Epithelial cell of prostate (primary cell): ENCODE measurements around the gene CNOT2.

Experiments
- DNase-seq: peaks from one replicate; pipeline ENCODE4 v3.0.0-alpha.2; 2011; ENCODE audit warnings: low read depth, low spot score
- H3K27ac ChIP-seq: fragments of 450-650 bp; 2 replicates; pipeline ENCODE4 v1.5.1; 2017; ENCODE audit warnings: mild to moderate bottlenecking

CNOT2 gene

DNA sequence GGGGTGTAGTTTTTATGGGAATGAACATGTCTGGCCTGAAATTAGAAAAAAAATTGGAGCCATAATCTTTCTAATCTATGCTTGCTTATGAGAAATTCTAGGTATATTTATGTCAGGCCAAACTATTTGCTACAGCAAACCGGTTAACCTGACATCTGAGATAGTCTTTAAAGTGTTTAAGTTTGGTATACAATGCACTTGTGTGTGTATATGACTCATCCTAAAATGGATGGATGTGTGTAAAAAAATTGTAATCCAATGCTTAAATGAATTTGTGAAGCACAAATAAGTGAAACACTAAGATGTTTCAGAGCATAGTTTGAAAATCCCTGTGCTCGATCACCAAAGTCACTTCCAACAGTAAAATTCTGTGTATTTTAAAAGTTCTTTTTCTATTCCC is 6.7 kb downstream of the CNOT2 start:
- no peak overlapping the region for H3K27ac ChIP-seq
- no peak for DNase-seq

DNA sequence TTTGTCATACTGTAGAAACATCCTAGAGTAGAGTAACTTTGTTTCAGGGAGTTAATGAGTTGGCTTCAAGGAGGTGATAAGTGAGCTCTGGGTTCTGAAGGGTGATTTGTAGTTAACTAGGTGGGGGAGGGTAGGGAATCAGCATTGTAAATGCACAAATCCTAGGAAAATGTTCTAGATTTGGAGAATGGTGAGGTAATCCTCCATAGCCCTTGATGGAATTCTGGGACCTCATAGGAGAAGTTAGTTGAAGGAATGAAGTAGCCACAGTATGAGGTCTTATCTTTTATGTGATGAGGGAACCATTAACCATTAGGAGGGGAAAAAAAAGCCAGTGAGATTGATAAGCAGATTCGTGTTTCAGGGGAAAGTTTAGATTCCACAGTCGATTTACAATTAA is 8.0 kb downstream of the CNOT2 start:
- no peak for DNase-seq
- H3K27ac ChIP-seq = no peak overlapping the region

DNA sequence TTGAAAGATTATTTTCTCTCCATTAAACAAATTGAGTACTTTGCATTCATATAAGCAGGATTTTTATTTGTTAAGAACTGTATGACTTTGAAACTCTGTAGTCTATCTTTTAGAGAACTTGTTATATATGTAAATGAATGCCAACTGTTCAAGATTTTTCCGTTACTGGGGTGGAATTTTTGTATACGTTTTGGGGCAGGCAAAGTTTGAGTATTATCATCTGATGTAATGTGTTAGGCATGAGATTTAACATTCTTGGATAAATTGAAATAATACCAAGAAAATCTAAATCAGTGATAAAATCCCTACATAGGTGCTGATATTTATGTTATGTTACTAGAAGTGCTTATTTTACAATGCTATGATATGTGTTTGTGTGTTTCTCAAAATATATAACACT is 8.4 kb downstream of the CNOT2 start:
- H3K27ac ChIP-seq = no peak overlapping the region
- no peak for DNase-seq

- H3K27ac ChIP-seq = no peak overlapping the region
- no peak for DNase-seq
These were observed 9.6 kb downstream of the CNOT2 start for GRCh38 chr12:70252832-70253231.

GRCh38 chr12:70254225-70254624 is 11.0 kb downstream of the CNOT2 start:
- DNase-seq = no peak
- no peak overlapping the region for H3K27ac ChIP-seq

- no peak for DNase-seq
- H3K27ac ChIP-seq = no peak overlapping the region
These were observed 11.6 kb downstream of the CNOT2 start for GRCh38 chr12:70254846-70255245.

GRCh38 chr12:70255311-70255710 is 12.1 kb downstream of the CNOT2 start:
- no peak for DNase-seq
- no peak overlapping the region for H3K27ac ChIP-seq

- no peak overlapping the region for H3K27ac ChIP-seq
- DNase-seq = no peak
These were observed 15.6 kb downstream of the CNOT2 start for GRCh38 chr12:70258605-70259403.

GRCh38 chr12:70260646-70261045 is 17.4 kb downstream of the CNOT2 start:
- H3K27ac ChIP-seq = no peak overlapping the region
- no peak for DNase-seq

GRCh38 chr12:70264067-70264867 is 21.0 kb downstream of the CNOT2 start:
- no peak for DNase-seq
- no peak overlapping the region for H3K27ac ChIP-seq

DNA sequence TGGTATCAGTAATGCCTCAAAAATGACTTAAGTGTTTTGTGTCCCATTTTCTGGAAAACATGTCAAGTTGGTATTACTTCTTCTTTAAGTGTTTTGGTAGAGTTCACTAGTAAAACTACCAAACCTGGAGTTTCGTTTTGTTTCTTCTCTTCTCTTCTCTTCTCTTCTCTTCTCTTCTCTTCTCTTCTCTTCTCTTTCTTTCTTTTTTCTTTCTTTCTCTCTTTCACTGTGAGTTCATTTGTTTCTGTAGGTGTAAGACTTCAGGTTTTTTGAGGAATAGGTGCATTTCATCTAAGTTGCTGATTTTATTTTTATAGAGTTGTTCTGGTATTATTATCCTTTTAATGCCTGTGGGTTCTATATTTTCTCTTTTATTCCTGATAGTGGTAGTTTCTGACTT is 21.9 kb downstream of the CNOT2 start:
- no peak for DNase-seq

GRCh38 chr12:70267550-70267949 is 24.3 kb downstream of the CNOT2 start:
- peak overlapping the region; percentile 24 for H3K27ac ChIP-seq
- no peak for DNase-seq

More for the DNA sequence above, 21.9 kb downstream of the CNOT2 start:
- H3K27ac ChIP-seq = no peak overlapping the region

- H3K27ac ChIP-seq = no peak overlapping the region
- DNase-seq = no peak
These were observed 25.7 kb downstream of the CNOT2 start for GRCh38 chr12:70268972-70269371.

- no peak overlapping the region for H3K27ac ChIP-seq
- DNase-seq = no peak
These were observed 26.9 kb downstream of the CNOT2 start for GRCh38 chr12:70270108-70270507.

DNA sequence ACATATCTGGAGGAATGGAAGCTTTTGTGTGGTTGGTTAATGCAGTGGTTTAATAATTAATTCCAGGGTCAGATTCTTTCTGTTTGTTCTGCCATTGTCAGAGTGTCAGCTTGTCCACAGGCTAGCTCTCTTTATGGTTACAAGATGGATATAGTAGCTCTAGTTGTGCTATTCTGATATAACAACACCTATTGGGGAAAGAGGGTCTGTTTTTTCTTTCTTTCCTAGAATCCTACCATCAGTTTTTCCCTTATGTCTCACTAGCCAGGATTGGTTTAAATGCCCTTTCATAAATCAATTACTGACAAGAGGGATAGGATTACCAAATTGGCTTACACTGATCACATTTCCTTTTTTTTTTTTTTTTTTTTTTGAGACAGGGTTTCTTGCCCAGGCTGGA is 27.8 kb downstream of the CNOT2 start:
- no peak for DNase-seq
- H3K27ac ChIP-seq = no peak overlapping the region

DNA sequence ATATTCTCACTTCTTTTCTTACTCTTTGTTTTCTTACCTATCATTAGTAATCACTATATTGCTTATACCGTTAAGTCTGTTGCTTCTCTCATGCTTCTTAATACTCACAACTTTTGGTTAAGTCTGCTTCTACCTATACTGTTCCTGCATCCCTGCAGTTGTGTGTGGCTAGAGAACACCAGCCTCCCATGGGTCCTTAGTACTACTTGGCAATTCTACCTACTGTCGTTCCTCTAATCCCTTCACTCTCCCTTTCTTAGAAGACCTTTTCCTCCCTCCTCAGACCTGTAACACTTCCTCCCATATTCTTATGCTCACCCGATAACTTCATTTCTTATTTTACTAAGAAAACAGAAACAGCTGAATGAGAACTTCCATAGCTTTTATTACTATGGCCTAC is 29.3 kb downstream of the CNOT2 start:
- H3K27ac ChIP-seq = no peak overlapping the region
- no peak for DNase-seq

DNA sequence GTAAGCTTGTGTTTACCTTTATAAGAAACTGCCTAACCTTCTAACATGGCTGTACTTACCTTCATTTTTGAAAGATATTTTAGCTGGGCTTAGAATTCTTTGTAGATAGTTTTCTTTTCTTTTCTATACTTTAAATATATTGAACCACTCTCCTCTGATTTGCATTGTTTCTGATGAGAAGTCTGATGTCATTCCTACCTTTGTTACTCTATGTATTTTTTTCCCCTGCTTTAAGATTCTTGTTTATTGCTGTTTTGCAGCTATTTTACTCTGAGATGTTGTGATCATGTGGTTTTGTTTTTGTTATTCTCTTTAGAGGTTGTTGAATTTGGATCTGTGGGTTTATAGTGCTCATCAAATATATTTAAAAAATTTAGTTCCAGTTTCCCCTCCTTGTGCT is 31.8 kb downstream of the CNOT2 start:
- no peak for DNase-seq
- no peak overlapping the region for H3K27ac ChIP-seq

DNA sequence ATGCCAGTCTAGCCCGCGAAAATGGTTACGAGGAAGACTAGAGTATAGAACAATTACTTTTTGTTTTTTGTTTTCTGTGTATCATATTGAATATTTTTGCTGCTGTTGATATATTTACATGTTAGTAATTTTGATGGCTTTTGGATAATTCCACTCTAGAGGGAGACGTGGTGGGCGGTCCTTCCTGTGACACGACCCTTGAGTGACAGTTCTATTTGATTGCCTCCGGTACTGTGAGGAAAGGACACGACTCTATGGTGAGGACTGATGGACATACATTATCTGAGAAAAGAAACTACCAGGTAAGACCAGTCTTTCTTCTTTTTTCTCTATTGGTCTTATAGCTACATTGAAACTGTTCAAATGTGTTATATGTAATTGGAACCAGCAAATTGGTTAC is 34.7 kb downstream of the CNOT2 start:
- no peak for DNase-seq

GRCh38 chr12:70278945-70279344 is 35.7 kb downstream of the CNOT2 start:
- DNase-seq = no peak
- no peak overlapping the region for H3K27ac ChIP-seq

More for the DNA sequence above, 34.7 kb downstream of the CNOT2 start:
- no peak overlapping the region for H3K27ac ChIP-seq

DNA sequence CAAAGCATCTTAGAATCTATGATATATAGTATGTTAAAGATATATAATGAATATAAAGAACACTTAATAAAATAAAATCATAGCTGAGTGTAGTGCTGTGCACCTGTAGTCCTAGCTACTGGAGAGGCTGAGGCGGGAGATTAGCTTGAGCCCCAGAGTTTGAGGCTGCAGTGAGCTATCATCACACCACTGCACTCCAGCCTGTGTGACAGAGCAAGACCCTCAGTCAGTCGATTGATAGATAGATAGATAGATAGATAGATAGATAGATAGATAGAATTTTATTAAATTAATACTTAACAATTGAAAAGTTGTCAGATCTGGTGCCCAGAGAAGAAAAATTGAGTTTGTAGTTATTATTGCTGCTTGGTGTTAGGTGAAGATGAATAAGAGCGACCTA is 40.0 kb downstream of the CNOT2 start:
- H3K27ac ChIP-seq = no peak overlapping the region
- no peak for DNase-seq

- H3K27ac ChIP-seq = no peak overlapping the region
- no peak for DNase-seq
These were observed 45.6 kb downstream of the CNOT2 start for GRCh38 chr12:70288817-70289216.

DNA sequence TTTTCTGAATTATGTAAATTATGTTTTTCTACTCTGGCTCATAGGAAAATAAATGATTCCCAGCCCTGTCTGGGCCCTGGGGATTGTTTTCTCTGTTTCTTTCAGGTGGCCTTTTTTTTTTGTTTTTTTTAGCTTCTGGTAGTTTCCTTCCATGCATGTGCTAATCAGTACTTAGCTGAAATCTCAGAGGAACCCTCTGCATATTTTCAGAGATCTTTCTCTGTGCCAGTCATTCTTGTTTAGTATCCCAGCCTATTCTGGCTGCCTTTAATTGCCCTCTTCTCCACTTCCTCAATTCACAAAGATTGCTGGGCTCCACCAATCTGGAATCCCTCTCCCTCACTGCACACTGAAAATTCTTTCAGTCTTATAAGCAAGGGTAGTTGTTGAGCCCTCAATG is 46.9 kb downstream of the CNOT2 start:
- H3K27ac ChIP-seq = no peak overlapping the region
- DNase-seq = no peak
